GM06990 (cell line): Measurements from ENCODE around the gene TRIM47.

Source experiments
- DNase-seq: peaks from one replicate; pipeline ENCODE4 v3.0.0-alpha.2; 2011; ENCODE audit not compliant: insufficient read length; ENCODE audit errors: extremely low read depth
- H3K27me3 ChIP-seq: replicated peaks from 2 replicates; pipeline ENCODE4 v1.6.0; 2011; ENCODE audit warnings: low read length; ENCODE audit not compliant: control insufficient read depth, insufficient read depth
- H3K36me3 ChIP-seq: 2 replicates; pipeline ENCODE4 v1.5.1; 2011; ENCODE audit warnings: low read length; ENCODE audit not compliant: control insufficient read depth, insufficient read depth
- H3K4me3 ChIP-seq: replicated peaks from 2 replicates; pipeline ENCODE4 v1.5.1; 2011; ENCODE audit warnings: low read depth, mild to moderate bottlenecking, control low read depth, low read length
- CTCF ChIP-seq: IDR thresholded peaks from 2 replicates; pipeline ENCODE4 v1.5.1; 2011; ENCODE audit warnings: low read length, control low read depth, mild to moderate bottlenecking, inconsistent platforms; ENCODE audit not compliant: insufficient read depth, poor library complexity, severe bottlenecking

TRIM47 gene

GRCh38 chr17:75910699-75911098 lies 32.3 kb upstream of the TRIM47 start:
- Histone ChIP-seq H3K27me3 (no peaks in the 10 kb centered on the region), H3K4me3 (no peak overlapping the region), H3K36me3 (no peaks in the 10 kb centered on the region; the same call in none of the 2 replicates)
- no peak for DNase-seq
- no peak for TF ChIP-seq CTCF

GRCh38 chr17:75909812-75910274 lies 31.5 kb upstream of the TRIM47 start:
- no peak for DNase-seq
- H3K36me3 ChIP-seq: no peaks in the 10 kb centered on the region; the same call in none of the 2 replicates
- H3K27me3 ChIP-seq: no peaks in the 10 kb centered on the region
- TF ChIP-seq CTCF: no peak
- no peak overlapping the region for H3K4me3 ChIP-seq

- Histone ChIP-seq H3K4me3 (no peak overlapping the region), H3K27me3 (no peaks in the 10 kb centered on the region), H3K36me3 (no peaks in the 10 kb centered on the region; the same call in none of the 2 replicates)
- no peak for TF ChIP-seq CTCF
- no peak for DNase-seq
Observed at GRCh38 chr17:75909051-75909811, 30.9 kb upstream of the TRIM47 start.

- no peaks in the 10 kb centered on the region; the same call in 1 of the 2 replicates for H3K36me3 ChIP-seq
- H3K4me3 ChIP-seq: no peak overlapping the region
- no peaks in the 10 kb centered on the region for H3K27me3 ChIP-seq
- DNase-seq: no peak
- TF ChIP-seq CTCF: no peak
Observed at GRCh38 chr17:75908201-75908600, 29.8 kb upstream of the TRIM47 start.

GRCh38 chr17:75906143-75906884 lies 27.9 kb upstream of the TRIM47 start:
- Histone ChIP-seq H3K4me3 (no peak overlapping the region), H3K36me3 (peaks cover 4% of the 10 kb centered on the region), H3K27me3 (no peaks in the 10 kb centered on the region)
- no peak for DNase-seq
- TF ChIP-seq CTCF: no peak
